Stimulated activated CD8-positive, alpha-beta memory T cell treated with anti-CD3 and anti-CD28 coated beads, Interleukin-7, amount 100 ng/mL, for 24 hours (primary cell): ENCODE results near the gene OR5A1.
"Not testable (repeated sequence)": the region's sequence is repeated elsewhere in the genome, so short reads cannot be mapped to it uniquely, and the experiment has no call there.

Experiments
- DNase-seq: peaks from one replicate; pipeline ENCODE4 v3.0.0-alpha.2; 2020; ENCODE audit warnings: low read depth

The OR5A1 gene

GRCh38 chr11:59436169-59436568, at the start of gene OR5A1:
OR5A1 (plus strand) TSS chr11:59436469; CDS start chr11:59443169, 6,700 bp downstream.
- DNase-seq = no peak

DNA sequence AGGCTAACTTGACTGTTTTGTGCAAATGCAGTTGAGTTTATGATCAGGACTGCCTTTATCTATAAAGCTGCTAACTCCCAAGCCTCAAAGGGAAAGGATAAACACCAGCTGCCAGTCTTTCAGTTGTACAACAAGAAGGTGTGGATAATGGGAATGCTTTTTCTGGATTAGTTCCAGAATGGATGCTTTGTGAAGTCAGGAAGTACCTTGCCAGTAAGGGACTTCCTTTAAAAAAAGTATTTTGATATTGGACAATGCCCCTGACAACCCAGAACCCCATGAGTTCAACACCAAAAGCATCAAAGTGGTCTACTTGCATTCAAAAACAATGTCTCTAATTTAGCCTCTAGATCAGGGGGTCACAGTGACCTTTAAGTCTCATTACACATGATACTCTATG, 42.1 kb upstream of the OR5A1 start:
- no peak for DNase-seq

DNA sequence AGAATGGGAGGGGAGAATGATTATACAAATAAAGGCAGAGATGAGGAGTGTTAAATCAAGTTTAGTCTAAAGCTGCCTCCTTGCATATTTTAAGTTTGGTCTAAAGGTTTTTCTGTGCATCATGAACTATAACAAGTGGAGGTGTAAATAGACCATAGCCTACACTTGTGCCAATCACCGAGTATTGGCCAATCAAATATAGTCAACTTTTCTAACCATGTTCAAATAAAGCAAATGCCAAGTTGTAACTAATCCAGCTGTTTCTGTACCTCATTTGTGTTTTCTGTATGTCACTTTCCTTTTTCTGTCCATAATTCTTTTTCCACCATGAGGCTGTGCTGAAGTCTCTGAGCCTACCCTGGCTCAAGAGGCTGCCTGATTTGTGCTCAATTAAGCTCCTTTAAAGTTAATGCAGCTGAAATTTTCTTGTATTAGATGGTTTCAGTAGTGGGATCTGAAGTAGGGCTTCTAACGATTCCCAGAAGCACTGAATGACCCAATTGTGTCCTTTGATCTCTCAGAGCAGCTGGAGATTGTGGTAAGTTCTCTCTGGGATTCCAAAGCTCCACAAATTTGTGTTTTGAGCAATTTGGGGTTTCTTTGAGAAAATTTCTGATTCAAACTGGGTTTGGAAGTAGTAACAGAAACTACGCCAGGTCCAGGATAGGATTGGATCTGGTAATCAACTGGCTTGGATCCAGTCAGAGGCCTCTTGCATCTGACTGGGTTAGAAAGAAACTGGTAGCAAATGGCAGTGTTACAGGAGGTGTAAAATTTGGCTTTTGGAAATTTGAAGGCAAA, 35.6 kb upstream of the OR5A1 start:
- no peak for DNase-seq

DNA sequence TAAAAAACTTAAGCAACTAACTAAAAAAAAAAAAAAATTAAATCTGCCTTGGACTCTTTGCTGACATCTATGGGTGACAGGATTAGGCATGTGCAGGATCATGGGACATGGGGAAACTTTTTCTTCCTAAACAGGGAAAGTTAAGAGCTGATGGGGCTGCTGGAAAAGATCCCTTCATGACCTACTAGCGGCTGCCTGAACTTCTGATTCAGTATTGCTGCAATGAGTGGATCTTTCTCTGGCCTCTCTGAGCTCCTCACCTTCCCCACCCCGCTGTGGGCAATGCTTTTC, 35.1 kb upstream of the OR5A1 start:
- no peak for DNase-seq

DNA sequence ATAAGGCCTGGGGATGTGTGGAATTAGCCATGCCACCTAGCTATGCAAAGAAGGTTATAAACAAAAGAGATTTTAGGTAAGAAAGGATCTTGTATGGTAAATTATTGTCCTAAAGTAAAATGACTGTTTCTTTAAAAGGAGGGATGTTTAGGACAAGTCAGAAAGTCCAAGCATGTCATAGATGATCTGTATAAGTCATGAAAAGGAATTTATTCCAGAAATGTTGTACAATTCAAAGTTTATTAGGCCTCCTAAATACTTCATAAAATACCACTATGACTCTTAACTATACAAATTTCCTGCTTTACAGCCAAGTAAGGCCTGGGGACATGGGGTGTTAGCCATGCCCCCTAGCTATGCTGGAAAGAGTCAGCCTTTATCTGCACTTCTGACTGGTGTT, 32.7 kb upstream of the OR5A1 start:
- DNase-seq = no peak

GRCh38 chr11:59413646-59414045, 22.6 kb upstream of the OR5A1 start:
- DNase-seq = no peak

DNA sequence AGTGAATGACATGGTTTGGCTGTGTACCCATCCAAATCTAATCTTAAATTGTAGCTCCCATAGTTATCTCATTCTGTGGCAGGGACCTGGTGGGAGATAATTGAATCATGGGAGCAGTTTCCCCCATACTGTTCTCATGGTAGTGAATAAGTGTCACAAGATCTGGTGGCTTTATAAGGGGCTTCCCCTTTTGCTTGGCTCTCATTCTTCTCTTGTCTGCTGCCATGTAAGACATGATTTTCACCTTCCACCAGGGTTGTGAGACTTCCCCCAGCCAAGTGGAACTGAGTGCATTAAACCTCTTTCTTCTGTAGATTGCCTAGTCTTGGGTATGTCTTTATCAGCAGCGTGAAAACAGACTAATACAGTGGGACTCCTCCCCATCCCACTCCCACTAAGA, 21.2 kb upstream of the OR5A1 start:
- DNase-seq = no peak

DNA sequence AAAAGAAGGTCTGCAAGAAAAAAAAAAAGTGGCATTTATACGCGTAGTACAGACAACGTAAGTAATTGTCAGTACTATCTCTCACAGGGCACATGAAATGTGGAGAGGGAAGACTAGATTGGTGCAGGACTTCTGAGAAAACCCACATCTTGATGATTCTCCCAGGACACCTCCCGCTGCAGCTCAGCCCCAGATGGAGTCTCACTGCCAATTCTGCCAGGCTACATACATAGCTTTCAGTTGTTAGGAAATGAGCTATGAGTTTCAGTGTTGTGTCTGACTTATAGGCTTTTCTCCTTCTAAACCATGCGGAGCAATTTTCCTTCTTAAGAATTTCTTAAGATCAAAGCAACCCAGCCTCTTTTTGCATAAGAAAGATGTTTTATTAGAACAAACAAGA, 19.7 kb upstream of the OR5A1 start:
- DNase-seq = no peak

DNA sequence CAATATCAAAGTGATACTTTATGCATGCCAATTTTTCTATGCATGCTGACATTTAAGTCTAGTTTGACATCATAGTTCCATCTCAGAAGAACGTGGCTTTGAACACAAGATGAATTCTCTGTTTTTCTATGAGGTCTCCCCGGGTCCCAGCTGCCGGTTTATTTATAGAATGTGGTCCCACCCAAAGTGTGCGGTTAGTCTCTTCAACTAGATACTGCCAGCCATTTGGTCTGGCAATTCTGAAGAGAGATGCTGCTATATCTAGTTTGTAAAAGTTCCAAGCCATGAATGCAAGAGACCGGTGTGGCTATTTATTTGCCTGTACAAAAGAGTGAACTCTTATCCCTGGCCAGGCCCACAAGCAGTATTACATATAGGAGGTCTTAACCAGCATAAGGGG, 19.2 kb upstream of the OR5A1 start:
- no peak for DNase-seq

DNA sequence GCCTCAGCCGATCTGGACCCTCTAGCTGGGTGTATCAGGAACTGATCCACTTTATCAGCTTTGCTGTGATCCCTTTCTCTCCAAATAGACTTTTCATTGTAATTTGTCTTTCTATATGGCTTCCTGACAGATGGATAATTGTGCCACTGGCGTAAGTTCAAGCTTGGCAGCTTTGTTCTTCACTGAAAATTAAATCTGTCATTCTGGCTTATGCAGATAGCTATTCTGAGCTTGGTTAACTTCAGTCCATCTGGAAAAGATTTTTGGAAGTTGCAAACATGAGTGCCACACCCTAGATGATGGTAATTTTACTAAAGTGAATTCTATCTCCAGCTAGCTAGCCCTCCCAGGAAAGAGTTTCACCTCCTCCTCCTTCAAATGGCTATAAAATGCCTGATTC, 18.1 kb upstream of the OR5A1 start:
- DNase-seq = no peak

- no peak for DNase-seq
These were observed 12.4 kb upstream of the OR5A1 start for GRCh38 chr11:59423835-59424234.

- DNase-seq = no peak
These were observed 11.1 kb upstream of the OR5A1 start for GRCh38 chr11:59425131-59425530.

DNA sequence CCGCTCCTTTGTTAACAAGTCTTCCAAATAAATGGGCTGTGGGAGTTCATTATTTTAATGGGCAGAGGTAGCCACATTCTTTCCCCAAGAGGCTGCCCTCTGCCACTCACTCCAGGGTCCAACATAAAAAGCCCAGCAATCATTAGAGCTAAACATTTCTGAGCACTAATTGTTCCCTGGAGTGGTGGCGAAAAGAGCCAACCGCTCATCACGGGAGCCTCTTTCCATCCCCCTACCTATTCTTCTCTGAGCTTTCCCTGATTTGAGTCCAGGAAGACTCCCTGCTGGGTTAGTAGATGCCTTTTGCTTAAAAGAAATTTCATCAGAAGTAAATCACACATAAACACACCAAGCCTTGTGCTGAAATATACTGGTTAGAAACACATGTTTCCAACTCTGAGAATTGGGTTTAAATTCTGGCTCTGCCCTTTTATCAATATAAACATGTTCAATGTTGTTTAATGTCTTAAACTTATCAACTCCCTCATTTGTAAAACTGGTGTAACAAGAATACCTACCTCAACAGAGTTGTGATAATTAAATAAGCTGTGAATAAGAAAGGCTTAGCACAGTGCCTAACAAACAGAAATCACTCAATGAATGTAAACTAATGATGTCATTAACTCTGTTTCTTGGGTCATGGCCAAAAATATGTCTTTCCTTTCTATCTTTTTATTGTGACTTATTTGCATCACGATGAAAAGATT, 9.8 kb upstream of the OR5A1 start, which contains the start of gene OR5A2:
Gene OR5A2 (minus strand): TSS at position 53 of the 707 bp plus-strand sequence. CDS start 3,460 bp downstream, outside the sequence.
- no peak for DNase-seq

DNA sequence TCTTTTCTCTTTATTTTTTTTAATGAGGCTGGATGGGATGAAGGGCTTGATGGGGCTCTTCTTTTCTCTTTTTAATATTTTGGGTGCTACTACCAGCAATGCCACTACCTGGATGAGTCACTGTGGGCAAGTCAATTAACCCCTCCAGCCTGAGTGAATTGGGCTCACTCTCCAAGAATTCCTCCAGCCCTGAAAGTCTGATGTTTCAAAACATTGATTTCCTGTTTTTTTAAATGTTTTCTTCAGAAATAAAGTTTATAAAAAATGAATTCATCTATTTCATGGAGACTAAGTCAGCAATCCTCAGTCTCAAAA, 9.2 kb upstream of the OR5A1 start:
- no peak for DNase-seq

DNA sequence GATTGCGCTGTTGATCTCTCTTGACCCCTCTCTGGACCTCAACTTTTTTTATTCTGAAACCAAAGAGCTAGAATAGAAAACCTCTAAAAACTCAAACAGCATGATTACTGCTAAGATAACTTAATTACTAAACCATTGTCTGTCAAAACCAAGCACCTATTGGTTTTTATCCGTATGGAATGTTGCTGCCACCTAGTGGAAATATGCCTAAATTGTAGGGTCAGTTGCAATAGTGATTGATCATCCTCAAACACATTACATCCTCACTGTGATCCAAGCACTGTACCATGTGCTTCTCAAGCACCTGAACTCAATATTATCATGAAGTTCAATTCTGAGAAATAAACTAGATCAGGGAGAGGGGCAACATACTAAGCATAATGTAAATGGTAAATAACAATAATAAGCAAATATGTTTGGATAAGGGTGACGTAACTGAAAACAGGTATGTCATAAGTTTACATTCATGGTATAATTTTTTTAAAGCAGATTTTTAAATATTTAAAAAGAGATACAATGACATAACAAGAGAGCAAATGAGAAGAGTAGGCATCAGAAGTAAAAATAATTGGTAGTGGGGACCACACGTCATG, 6.2 kb upstream of the OR5A1 start:
- no peak for DNase-seq

- DNase-seq = no peak
These were observed 1.5 kb downstream of the OR5A1 start for GRCh38 chr11:59437770-59438169.

- not testable (repeated sequence) for DNase-seq
These were observed 9.4 kb downstream of the OR5A1 start for GRCh38 chr11:59445624-59446023.

GRCh38 chr11:59448484-59448883, 12.2 kb downstream of the OR5A1 start:
- DNase-seq = no peak

GRCh38 chr11:59456661-59457060, 20.4 kb downstream of the OR5A1 start, which contains the start of gene OR4D6:
OR4D6 (plus strand) TSS chr11:59456961; CDS start chr11:59456961, 0 bp downstream.
- no peak for DNase-seq

- no peak for DNase-seq
These were observed 23.6 kb downstream of the OR5A1 start for GRCh38 chr11:59459916-59460315.

DNA sequence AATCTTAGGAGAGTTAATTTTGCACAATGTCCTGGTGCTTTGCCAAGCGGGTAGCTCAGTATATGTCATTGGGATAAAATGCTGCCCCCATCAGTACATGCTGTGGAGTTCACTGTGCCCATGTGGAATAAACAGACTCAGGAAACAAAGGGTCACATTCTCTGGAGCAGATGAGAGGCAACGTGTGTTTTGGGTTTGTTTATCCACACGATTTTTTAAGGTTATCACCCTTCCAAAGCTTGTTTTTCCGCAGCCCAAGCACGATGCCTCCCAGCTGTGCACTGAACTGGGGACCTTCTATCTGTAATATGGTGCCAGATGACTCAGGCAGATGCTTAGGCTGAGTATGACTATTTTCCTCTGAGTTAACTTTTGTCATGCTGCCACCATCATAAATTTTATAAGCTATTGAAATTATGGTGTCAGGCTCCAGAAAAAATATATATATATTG, 26.9 kb downstream of the OR5A1 start:
- DNase-seq = no peak

- DNase-seq = no peak
These were observed 36.7 kb downstream of the OR5A1 start, which contains the start of gene OR4D10 for GRCh38 chr11:59473015-59473414. OR4D10 (plus strand) TSS chr11:59473315; CDS start chr11:59477430, 4,115 bp downstream.

DNA sequence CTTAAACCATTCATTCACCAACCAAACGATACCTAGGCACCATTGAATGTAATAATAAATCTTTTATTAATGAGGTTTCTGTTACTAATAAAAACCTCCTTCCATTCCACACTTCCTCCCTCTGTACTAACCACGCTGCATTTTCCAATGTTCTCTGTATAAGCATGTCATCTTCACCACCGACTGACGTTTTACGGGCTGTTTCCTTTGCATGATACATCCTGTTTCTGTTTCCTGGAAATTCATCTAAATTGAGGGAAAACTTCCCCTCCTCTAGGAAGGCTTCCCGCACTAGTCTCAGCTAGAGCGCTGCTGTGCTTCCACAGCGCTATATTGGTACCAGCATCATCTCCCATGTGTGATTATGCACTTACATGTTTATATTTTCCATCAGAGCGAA, 38.9 kb downstream of the OR5A1 start:
- no peak for DNase-seq
